Fibroblast of skin of scalp (primary cell): Measurements from ENCODE around the gene RTKN.
A peak's percentile ranks its signal among the peaks of the same experiment; 100 is the strongest.
"Not testable (repeated sequence)": the region's sequence is repeated elsewhere in the genome, so short reads cannot be mapped to it uniquely, and the experiment has no call there.

Source experiments
- DNase-seq: peaks from one replicate; pipeline ENCODE4 v3.0.0-alpha.2; 2013

RTKN gene

DNA sequence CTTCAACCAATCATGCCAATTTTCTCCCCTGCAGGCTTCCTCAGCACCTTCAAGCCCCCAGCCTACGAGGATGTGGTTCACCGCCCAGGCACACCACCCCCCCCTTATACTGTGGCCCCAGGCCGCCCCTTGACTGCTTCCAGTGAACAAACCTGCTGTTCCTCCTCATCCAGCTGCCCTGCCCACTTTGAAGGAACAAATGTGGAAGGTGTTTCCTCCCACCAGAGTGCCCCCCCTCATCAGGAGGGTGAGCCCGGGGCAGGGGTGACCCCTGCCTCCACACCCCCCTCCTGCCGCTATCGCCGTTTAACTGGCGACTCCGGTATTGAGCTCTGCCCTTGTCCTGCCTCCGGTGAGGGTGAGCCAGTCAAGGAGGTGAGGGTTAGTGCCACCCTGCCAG is 18.4 kb upstream of the RTKN start:
- DNase-seq = not testable (repeated sequence)

DNA sequence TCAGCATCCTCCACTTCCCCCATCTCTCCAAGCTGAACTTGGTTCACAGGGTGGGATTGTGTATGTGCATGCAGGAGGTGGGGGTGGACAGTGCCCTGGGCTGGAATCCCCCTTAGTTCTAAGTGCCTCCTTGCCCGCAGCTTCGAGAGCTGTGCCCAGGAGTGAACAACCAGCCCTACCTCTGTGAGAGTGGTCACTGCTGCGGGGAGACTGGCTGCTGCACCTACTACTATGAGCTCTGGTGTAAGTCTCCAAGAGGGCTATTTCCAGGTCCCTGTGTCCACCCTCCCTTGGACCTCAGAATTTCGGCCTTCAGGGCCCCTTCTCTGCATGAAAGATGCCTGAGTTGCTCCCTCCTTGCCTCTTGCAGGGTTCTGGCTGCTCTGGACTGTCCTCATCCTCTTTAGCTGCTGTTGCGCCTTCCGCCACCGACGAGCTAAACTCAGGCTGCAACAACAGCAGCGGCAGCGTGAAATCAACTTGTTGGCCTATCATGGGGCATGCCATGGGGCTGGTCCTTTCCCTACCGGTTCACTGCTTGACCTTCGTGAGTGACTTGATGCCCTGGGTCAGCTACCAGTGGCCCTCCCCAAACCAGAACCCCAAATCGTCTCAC is 17.9 kb upstream of the RTKN start:
- not testable (repeated sequence) for DNase-seq

DNA sequence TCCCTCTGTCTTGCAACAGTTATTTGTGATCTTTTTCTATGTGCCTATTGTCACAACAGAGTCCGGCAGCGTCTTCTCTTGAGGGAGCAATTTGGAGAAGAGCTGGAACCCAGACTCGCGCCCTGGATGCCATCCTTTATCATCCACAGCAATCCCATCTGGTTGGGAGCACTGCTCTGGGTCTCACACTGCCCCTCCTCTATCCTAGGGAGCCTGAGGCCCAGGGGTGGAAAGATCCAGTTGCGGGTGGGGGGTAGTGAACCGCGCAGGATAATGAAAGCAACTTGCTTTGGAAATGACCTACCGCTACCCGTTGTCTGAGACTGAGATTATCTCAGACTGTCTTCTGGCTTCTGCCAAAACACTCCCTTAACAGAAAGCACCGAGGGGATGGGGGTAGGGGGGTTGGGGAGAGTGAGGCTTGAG is 17.2 kb upstream of the RTKN start:
- no peak for DNase-seq

DNA sequence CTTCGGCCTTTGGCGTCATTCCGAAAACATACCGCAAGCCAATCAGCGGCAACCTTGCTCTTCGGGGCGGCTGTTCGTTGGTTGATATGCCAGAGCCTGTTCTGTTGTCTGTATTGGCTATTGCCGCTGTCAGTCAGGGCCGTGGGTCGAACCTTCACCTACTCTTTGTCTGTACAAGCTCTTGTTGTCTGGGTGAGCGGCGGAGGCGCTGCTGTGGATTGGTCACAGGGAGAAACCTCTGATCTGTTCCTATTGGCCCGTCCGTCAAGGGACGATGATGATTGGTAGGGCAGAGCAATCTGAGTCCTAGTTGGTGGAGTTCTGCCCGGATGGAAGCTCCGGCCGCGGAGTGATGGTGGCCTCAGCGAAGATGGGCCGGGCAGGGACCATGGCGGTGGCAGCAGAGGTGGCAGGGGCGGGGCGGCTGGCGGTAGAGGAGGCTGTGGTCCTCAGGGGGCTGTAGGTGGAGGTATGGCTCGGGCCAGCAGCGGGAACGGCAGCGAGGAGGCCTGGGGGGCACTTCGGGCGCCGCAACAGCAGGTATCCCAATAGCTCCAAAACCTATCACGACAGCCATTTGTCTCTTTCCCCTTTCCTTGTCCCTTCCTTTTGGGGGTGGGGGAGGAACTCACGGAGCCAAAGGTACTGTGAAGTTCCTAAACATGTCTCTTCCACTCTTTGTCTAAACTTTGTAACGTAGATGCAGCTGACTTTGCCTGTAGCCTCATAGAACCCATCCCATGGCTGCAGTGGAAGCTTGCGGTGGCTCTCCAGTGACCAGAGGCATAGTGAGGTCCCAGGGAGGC is 16.6 kb upstream of the RTKN start, which contains the start of gene WBP1:
TSS of gene WBP1 (plus strand) at position 307 of the 806 bp plus-strand sequence. CDS start at position 472, 165 bp downstream.
- DNase-seq = peak; percentile 100

DNA sequence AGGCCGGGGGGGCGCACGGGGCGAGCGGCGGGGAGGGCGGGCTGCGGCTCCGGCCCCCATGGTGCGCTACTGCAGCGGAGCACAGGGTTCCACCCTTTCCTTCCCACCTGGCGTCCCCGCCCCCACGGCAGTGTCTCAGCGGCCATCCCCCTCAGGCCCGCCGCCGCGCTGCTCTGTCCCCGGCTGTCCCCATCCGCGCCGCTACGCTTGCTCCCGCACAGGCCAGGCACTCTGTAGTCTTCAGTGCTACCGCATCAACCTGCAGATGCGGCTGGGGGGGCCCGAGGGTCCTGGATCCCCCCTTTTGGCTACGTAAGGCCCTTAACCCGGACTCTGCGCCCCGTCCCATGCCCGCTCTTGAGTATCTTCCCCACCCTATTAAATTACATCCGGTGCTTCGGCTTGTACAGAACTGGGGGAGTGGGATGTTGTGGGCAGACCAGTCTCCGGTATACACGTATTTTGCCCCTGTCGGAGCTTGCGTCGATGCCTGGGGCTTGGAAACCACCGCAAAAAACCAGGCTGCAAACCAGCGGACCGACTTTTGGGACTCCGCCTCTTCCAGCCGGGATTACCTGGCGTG is 15.9 kb upstream of the RTKN start:
- peak; percentile 24 for DNase-seq

DNA sequence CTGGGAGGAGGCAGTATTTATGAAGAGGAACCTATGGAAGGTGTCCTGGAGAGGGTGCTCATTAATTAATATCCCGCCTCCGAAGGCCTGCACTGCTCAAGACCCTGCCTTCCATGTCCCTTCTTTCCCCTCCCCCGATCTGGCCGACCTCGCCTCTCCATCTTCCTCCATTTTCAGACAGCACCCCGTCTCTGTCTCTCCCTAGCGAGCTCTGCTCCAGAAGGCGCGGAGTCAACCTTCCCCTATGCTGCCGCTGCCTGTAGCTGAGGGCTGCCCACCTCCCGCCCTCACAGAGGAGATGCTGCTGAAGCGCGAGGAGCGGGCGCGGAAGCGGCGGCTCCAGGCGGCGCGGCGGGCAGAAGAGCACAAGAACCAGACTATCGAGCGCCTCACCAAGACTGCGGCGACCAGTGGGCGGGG is 15.4 kb upstream of the RTKN start:
- DNase-seq = peak; percentile 17

DNA sequence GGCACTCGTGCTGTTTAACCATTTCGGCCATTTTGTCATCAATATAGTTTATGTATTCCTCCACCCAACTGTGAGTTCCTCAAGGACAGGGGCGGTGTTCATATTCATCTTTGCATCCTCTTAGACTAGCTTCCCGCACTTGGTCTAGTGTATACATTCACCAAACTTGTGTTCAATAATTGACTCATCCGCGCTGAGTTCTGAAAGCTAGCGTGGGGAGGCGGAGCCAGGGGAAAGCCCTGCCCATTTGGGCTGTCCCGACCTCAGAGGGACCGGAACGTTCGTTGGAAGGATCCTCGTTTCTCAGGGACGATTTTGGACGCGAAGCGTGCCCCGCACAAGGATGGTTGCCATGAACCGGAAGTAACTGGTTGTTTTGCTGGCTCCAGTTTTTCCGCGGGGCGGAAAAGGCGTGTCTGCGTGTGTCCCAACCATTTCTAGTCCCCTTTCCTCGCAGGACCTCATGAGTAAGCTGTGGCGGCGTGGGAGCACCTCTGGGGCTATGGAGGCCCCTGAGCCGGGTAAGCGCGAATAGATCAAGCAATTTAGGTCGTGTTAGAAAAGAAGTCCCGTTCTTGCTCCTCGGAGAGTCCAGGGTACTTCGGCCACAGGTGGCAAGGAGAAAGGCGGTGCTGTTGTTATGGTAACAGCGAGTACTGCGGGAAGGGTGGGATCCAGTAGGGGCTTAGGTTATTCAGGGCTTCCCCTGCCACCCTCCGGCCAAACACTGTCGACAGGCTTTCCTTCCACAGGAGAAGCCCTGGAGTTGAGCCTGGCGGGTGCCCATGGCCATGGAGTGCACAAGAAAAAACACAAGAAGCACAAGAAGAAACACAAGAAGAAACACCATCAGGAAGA is 13.1 kb upstream of the RTKN start, which contains the start of gene INO80B:
TSS of gene INO80B (plus strand) at position 434 of the 858 bp plus-strand sequence. CDS start at position 464, 30 bp downstream.
- peak; percentile 98 for DNase-seq

DNA sequence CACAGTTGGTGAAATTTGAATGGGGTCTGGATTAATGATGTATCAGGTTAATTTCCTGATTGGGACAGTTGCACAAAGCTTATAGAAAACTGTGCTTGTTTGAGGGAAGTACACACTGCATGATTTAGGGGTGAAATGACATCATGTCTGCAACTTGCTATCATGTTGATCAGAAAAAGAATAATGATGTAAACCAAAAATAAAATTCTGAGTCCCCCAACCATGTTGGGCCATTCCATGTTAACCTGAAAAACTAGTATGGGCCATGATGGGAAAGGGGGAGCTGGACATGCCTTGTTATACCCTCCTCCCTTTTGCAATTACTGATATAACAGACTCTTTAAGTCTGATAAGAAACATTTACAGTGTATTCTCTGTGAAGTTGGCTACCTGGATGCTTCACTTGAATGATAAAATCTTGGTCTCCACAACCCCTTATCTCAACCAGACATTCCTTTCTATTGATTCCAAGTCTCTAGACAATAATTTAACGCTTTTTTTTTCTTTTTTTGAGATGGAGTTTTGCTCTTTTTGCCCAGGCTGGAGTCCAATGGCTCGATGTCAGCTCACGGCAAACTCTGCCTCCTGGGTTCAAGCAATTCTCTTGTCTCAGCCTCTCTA is 8.9 kb upstream of the RTKN start:
- no peak for DNase-seq

DNA sequence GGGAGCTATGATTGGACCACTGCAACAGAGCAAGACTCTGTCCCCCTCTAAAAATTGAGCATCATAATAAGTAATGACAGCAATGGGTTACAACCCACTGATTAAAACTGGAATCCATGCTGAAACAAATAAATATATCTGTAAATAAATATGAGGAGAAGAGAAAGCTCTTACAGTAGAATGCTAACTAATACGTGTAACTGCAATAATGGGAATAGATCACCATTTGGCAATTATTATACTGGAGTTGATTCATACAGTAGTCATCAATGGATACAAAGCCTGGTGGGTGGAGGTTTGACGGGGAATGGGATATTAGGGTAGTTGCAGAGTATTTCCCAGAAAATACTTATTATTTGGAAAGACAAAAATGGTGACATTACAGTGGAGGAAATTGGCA is 7.0 kb upstream of the RTKN start:
- DNase-seq = no peak

DNA sequence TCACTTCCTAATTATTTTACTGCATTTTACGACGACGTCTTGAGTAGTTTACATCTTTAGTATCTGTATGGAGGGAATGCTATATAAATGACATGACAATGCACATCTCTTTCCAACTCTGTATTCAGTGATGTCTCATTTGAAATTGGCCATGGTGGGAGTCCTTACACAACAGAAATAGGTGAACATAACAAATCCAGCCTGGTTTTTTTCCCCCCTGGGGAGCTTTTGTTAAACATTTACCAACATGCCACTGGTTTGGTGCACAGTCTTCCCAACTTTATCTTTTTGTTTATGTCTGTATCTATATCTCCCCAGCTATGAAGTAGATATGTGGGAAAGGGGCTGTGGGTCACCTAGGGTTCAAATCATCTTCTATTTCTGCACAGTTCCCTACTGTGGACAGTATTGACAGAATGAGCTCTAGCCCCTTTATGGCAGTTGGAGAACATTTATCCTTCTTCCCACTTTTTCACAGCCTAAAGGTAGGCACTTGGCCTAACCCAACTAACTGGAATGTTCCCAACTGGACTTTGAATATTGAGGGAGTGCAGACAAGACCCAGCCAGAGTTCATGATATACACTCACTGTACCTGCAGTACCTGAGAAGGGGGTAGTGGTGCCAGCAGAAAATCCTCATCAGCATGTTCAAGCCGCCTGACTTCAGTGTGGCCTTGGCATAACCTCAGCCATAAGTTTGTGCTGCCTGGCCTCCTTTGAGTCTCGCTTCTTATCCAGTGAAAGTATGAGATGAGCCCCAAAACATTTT is 5.7 kb upstream of the RTKN start:
- no peak for DNase-seq

DNA sequence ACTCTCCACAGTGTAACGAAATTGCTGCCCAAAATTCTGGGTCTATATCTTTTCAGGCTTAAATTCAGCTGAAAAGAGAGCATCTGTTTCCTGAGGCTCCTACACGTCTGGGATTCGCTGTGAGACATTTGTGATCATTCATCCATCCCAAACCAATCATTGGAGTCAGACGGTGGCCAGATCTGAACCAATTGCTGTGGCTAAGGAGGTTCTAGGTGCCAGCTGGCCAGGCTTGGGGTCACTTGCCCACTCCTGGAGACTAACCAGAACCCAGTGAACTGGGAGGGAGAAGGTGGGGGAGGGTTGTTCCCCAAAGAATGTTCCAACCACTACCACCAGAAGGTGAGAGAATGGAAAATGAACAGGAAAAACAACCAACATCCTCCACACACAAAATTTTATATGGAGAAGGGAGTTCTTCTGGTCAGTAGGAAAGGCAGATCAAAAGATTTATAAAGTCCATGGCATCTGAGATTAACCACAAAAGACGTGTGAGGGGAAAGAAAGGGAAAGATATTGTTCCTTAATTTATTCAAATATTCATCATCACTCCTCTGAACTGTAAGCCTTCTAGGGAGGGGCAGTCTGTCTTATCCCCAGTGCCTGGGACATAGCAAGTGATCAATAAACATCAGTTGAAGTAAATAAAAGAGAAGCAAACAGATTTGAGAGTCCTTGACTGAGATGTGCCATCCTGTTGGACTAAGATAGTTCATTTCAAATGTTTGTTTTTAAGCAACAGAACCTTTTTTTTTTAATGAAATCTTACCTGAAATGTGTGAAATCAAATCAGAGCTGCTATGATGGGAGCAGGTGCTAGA is 3.0 kb upstream of the RTKN start:
- DNase-seq = no peak

DNA sequence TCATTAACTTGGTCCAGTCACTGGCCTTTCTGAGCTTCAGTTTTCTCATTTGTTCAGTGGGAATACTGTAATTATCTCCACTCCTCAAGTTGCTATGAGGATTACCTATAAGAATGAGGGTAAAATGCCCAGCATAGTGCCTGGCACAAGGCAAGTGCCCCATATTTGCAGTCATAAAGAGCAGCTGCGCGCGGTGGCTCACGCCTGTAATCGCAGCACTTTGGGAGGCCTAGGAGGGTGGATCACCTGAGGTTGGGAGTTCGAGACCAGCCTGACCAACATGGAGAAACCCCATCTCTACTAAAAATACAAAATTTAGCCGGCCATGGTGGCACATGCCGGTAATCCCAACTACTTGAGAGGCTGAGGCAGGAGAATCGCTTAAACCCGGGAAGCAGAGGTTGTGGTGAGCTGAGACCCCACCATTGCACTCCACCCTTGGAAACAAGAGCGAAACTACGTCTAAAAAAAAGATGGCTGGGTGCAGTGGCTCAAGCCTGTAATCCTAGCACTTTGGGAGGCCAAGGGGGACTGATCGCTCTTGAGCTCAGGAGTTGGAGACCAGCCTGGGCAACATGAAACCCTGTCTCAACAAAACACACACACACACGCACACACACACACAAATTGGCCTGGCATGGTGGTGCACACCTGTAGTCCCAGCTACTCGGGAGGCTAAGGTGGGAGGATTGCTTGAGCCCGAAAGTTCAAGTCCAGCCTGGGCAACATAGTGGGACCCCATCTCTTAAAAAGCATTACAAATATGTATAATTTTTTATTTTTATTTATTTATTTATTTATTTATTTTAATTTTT is 953 bp upstream of the RTKN start:
- DNase-seq = not testable (repeated sequence)

DNA sequence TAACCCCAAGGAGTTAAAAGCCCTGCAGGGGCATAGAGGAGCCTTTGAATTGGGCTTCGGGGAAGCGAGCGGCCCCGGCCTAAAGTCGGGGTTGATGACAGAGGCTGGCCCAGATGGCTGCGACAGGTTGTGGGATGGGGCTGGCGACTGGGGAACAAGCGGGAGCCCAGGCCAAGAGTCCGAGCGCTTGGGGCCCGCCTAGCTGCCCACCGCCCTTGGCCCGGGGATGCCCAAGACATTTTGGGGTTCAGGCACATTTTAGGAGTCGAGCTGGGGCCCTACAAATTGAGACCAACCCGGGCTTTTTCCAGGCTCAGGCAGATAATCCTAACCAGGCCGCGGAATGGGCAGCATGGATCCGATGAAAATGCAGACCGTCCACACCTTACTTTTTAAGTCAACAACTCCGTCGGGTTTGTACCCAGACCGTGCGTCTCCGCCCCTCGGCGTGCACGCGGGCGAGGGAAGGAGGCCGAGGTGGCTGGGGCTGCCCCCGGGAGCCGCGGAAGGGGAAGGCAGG is 507 bp downstream of the RTKN start:
- no peak for DNase-seq

DNA sequence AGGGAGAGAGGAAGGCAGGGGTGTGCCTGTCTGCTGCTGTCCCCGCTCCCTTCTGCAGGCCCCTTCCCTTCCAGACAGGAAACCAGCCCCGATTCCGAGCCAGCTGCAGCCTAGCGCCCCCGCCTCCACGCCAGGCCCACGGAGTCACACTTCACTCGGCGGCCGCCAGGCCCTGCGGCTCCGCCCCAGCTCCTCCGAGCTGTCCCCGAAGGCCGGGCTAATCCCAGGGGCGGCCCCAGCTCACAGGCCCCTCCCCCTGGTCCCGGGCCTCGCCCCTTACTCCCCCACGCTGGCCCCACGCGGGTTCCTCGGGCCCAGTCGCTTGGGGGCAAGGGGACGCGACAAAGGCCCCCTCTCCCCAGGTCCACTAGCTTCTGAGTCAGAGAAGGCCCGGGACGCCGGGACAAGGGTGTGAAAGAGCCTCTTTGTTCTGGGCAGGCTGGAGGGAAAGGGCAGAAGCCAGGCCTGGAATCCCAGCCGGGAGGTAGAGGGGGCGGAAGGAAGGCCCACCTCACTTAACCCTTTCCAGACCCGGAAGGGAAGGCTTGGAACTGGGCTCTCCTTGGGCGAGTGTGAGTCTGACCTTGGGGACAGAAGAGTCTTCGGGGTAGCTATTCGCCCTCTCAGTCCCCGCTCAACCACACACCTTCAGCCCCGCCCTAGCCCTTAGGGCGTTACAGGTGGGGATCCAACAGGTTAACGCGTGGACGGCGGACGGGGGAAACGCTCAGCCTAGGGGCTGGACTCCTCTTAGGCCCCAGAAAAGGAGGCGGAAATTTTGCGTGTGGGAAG is 1.2 kb downstream of the RTKN start:
- peak; percentile 85 for DNase-seq

DNA sequence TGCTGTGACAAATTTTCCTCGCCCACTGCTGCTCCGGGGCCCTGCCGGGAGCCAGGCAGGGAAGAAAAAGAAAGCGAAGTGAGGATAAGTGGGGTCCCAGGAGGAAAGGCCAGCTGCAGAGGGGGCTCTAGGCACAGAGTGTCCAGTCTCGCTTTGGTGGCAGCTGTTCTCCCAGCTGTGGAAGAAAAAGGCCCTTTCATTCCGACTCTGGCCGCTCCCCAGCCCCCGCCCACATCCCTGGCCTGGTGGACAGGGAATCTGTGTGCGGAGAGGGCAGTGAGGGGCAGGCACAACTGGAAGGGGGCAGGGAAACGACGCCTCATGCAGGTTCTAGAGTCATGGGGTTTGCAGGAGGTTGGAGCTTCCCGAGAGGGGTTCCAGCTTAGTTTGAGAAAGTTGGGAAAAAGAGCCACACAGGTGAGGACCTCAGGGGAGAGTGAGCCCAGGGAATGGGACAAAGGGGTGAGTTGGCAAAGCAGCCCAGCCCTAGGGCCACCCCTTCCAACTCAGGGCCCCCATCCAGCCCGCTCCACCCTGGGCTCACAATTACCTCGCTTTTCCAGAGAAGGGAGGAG is 1.8 kb downstream of the RTKN start:
- peak; percentile 31 for DNase-seq

DNA sequence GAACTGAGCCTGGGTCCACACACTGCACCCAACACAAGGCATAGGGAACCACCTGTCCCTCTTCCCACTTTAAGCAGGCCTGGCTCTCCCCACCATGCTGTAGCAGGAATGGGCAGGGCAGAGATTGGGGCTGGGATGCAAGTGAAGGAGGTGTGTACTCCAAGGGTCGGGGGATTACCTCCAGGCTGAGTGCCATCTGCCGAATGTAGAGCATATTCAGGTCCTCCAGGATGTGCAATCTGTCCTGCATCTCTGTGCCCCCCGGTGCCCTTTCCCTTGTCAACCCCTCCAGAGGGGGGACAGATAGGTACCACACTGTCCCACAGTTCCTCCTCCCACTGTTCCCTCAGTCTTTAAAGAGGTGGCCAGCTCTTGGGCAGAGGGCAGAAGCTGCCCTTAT is 2.4 kb downstream of the RTKN start:
- no peak for DNase-seq

DNA sequence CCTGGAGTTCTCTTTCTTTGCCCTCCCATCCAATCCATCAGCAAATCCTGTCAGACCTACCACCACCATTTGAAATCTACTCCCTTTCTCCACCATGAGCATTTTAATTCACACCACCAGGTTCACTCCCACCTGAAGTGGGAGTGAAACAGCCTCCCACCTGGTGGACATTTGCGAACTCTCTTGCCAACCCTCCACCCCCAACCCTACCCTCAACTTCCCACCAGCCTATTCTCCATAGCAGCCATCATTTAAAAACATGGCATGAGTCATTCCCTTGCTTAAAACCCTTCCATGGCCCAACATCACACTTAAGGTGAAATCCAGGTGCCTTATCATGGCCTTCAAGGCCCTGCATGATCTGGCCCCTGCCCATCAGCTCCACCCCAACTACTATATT is 3.5 kb downstream of the RTKN start:
- DNase-seq = no peak
